ENCODE results near the gene FRMPD1.

FRMPD1 gene

GRCh38 chr9:37678789-37679273, 28.1 kb downstream of the FRMPD1 start:
- DNase-seq (ENCODE audit: low read depth) = no peak

- DNase-seq (ENCODE audit: low read depth) = no peak
These were observed 29.1 kb downstream of the FRMPD1 start for GRCh38 chr9:37679649-37680402.

GRCh38 chr9:37682951-37683350, 32.2 kb downstream of the FRMPD1 start:
- DNase-seq (ENCODE audit: low read depth) = no peak

- no peak for DNase-seq (ENCODE audit: low read depth)
These were observed 33.0 kb downstream of the FRMPD1 start for GRCh38 chr9:37683531-37684371.

- DNase-seq (ENCODE audit: low read depth) = no peak
These were observed 42.0 kb downstream of the FRMPD1 start for GRCh38 chr9:37692622-37693221.

GRCh38 chr9:37693260-37693659, 42.5 kb downstream of the FRMPD1 start:
- no peak for DNase-seq (ENCODE audit: low read depth)

- no peak for DNase-seq (ENCODE audit: low read depth)
These were observed 43.6 kb downstream of the FRMPD1 start for GRCh38 chr9:37694355-37694754.

GRCh38 chr9:37696528-37696927, 45.8 kb downstream of the FRMPD1 start:
- DNase-seq (ENCODE audit: low read depth) = no peak

GRCh38 chr9:37700131-37700530, 49.4 kb downstream of the FRMPD1 start:
- DNase-seq (ENCODE audit: low read depth) = no peak

GRCh38 chr9:37700900-37701299, 50.1 kb downstream of the FRMPD1 start:
- DNase-seq (ENCODE audit: low read depth) = no peak

GRCh38 chr9:37705787-37706186, 55.0 kb downstream of the FRMPD1 start:
- DNase-seq (ENCODE audit: low read depth) = no peak

GRCh38 chr9:37706290-37706689, 55.5 kb downstream of the FRMPD1 start:
- no peak for DNase-seq (ENCODE audit: low read depth)

- no peak for DNase-seq (ENCODE audit: low read depth)
These were observed 57.0 kb downstream of the FRMPD1 start for GRCh38 chr9:37707748-37708147.

GRCh38 chr9:37710046-37710445, 59.3 kb downstream of the FRMPD1 start:
- DNase-seq (ENCODE audit: low read depth) = no peak

GRCh38 chr9:37715260-37715659, 64.5 kb downstream of the FRMPD1 start:
- DNase-seq (ENCODE audit: low read depth) = no peak

GRCh38 chr9:37715991-37716505, 65.3 kb downstream of the FRMPD1 start:
- DNase-seq (ENCODE audit: low read depth) = no peak

GRCh38 chr9:37719526-37719925, 68.8 kb downstream of the FRMPD1 start:
- DNase-seq (ENCODE audit: low read depth) = no peak

- no peak for DNase-seq (ENCODE audit: low read depth)
These were observed 76.3 kb downstream of the FRMPD1 start for GRCh38 chr9:37727013-37727412.

GRCh38 chr9:37729499-37729898, 78.7 kb downstream of the FRMPD1 start:
- no peak for DNase-seq (ENCODE audit: low read depth)

- DNase-seq (ENCODE audit: low read depth) = no peak
These were observed 79.5 kb downstream of the FRMPD1 start for GRCh38 chr9:37730256-37730655.

- DNase-seq (ENCODE audit: low read depth) = no peak
These were observed 80.1 kb downstream of the FRMPD1 start for GRCh38 chr9:37730839-37731238.

- no peak for DNase-seq (ENCODE audit: low read depth)
These were observed 81.5 kb downstream of the FRMPD1 start for GRCh38 chr9:37732086-37732741.

All from activated T-helper 9 cell treated with anti-CD3 and anti-CD28 coated beads, Interleukin-2, amount 50 U/mL, for 16 hours (primary cell).